T-helper 17 cell (primary cell): ENCODE data around the gene MMAB. TPM values are rescaled to one million over a fixed set of nuclear protein-coding genes. Genes with fewer than 3 reads are reported as not detected.

Experiments
- ATAC-seq: fragments of 150-1000 bp; cut with Tn5 transposase; 2 replicates; pipeline ENCODE4 v1.10.0; 2021; ENCODE audit warnings: mild to moderate bottlenecking, moderate library complexity
- DNase-seq, 3 donors: peaks; one replicate each; pipeline versions ENCODE4 v3.0.0 to v3.0.0-alpha.2; 2020 to 2021
- H3K9me3 ChIP-seq: one replicate; pipeline ENCODE4 v1.7.0; 2013; ENCODE audit warnings: low read length, mild to moderate bottlenecking; ENCODE audit not compliant: control insufficient read depth, poor library complexity, severe bottlenecking
- H3K27ac Mint-ChIP-seq: one replicate; pipeline ENCODE4 v1.8.0; 2022; ENCODE audit warnings: mild to moderate bottlenecking, moderate library complexity, mixed read lengths
- H3K27me3 Mint-ChIP-seq: one replicate; pipeline ENCODE4 v1.8.0; 2022; ENCODE audit warnings: mixed read lengths
- H3K36me3 Mint-ChIP-seq: one replicate; pipeline ENCODE4 v1.8.0; 2022; ENCODE audit warnings: low read depth, mixed read lengths
- H3K4me1 Mint-ChIP-seq: one replicate; pipeline ENCODE4 v1.8.0; 2022; ENCODE audit warnings: mild to moderate bottlenecking, mixed read lengths
- H3K4me3 Mint-ChIP-seq: one replicate; pipeline ENCODE4 v1.8.0; 2022; ENCODE audit warnings: mild to moderate bottlenecking, moderate library complexity, mixed read lengths
- total RNA-seq, 4 donors: library from RNA in 2 of 4; stranded (reverse) in 2 of 4; gene quantifications; one replicate each; pipeline ENCODE4 v1.2.3 and lab custom pipeline; 2022 to 2026

MMAB gene
- total RNA-seq, 2 donors from 2014 or later: 8.0 to 12.1 TPM

DNA sequence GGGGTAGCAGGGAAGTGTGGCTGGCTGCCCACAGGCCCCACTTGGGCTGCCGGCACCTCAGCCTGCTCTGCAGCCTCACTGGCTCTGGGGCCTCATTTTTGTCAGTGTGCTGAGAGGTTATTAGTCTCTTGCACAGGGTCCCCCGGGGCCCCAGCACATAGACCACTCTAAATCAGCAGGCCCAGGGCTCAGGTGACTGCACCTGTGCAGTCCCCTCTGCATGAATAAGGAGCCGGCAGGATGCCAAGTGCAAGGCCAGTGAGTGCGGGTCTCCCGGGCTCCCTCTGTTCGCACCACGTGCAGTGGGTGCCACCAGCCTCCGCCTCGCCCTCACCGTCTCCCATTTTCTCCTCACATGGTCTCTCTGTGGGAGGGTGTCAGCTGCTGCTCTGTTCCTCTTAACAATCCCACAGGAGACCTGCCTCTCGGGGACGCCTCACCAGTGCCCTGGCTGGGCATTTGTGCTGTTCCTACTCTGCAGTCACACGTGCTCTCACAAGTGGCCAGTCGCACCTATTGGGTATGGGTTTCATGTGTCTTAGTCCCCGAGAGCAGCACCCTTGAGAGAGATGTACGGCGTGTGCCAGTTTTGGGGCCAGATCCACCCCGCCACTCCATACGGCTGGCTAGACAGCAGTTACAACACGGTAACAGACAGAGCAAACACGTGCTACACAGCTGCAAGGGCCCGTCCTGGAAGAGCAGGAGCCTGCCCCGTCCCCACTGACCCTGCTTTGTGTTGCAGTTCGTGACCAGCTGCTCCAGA, 40.4 kb downstream of the MMAB start:
- Mint-ChIP-seq H3K27me3 (no peaks in the 10 kb centered on the region), H3K27ac (no peak overlapping the region), H3K4me3 (no peak overlapping the region), H3K4me1 (peaks cover 2% of the 10 kb centered on the region), H3K36me3 (no peaks in the 10 kb centered on the region)
- DNase-seq (no peak), ATAC-seq (no peak)
- no peaks in the 10 kb centered on the region for H3K9me3 ChIP-seq

DNA sequence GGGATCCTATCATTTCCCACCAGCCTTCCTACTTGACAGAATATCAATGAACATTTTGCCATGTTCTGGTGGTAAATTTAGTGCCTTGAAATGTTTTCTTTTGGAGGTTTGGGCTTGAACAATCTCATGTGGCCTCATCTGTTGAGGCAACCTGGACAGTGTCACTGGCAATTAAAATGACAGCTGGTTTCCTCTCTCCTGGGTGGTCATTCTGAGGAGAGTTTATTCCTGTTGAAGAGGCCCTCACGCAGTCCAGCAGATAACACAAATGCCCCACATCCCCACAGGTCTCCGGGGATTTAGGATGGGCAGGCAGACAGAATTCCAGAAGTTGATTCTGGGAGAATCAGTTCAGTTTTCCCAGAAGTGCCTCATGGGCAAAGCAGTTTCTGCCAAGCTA, 41.9 kb downstream of the MMAB start:
- DNase-seq (no peak), ATAC-seq (no peak)
- H3K4me3 Mint-ChIP-seq: no peak overlapping the region
- no peaks in the 10 kb centered on the region for H3K27me3 Mint-ChIP-seq
- no peaks in the 10 kb centered on the region for H3K36me3 Mint-ChIP-seq
- H3K27ac Mint-ChIP-seq: no peak overlapping the region
- H3K4me1 Mint-ChIP-seq: peaks cover 2% of the 10 kb centered on the region
- no peaks in the 10 kb centered on the region for H3K9me3 ChIP-seq

DNA sequence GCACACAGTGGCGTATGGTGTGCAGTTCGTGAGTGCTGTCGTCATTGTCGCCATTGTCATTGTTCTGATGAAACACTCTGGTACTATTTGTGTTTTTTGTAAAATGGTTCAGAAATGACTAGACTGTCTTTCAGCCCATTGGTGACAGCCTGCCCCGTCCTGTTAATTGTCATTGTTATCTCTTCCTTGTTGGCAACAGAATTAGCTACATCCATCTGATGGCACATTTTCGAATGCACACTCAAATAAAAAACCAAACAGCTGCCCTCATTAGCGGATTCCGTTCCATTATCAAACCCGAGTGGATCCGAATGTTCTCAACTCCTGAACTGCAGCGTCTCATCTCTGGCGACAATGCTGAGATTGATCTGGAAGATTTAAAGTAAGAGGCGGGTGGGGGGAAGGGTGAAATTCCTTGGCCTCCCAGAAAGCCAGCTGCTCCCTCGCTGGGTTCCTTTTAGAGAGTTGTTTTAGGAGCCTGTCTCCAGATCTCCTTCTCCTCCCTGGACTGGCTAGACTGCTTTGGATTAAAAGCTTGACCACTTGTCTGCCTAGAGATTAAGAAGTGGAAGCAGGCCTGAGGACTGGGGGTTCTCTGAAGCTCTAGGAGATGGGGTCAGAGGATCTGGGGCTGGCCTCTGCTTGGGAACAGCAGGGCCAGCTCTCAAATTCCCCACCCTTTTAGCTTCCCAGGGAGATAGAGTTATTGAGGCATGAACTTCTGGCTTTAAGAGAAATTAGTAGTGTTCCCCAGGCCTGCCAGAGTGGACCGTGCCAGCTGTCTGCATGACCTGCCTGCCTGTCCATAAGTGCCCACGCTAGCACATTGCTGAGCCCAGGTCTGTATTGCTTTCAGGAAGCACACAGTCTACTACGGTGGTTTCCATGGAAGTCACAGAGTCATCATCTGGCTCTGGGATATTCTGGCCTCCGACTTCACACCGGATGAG, 43.3 kb downstream of the MMAB start:
- H3K4me1 Mint-ChIP-seq: peaks cover 2% of the 10 kb centered on the region
- peaks cover 3% of the 10 kb centered on the region for H3K36me3 Mint-ChIP-seq
- H3K27me3 Mint-ChIP-seq: no peaks in the 10 kb centered on the region
- ATAC-seq (no peak), DNase-seq (no peak)
- H3K27ac Mint-ChIP-seq: no peak overlapping the region
- no peak overlapping the region for H3K4me3 Mint-ChIP-seq
- no peaks in the 10 kb centered on the region for H3K9me3 ChIP-seq

DNA sequence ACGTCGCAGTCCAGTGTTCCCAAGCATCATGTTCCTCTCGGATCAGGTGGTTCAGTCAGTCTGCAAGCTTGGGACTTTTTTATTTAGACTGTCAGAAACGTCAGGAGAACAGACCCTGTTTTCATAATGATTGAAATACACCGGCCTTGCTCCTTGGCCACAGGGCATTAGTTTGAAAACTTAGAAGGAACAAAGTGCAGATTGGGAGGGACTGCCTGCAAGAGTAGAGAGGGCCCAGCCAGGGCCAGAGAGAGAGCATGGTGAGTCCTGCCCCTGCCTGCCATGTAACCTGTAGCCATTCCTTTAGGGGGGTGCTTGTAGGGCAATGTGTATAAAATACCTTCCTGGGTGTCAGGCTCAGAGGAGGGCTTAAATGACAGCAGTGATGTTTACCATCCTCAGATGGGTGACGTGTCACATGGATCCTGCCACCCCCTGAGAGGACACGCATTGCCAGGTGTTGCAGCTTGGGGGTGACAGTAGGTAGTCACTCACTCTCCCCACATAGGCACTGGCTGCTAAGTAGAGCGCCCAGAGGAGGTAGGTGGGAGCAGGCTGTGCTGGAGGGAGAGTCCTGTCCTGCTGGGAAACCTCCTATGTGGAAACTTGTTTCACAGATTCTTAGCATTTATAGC, 45.7 kb downstream of the MMAB start:
- no peaks in the 10 kb centered on the region for H3K4me1 Mint-ChIP-seq
- no peak overlapping the region for H3K4me3 Mint-ChIP-seq
- H3K27ac Mint-ChIP-seq: no peak overlapping the region
- peaks cover 7% of the 10 kb centered on the region for H3K36me3 Mint-ChIP-seq
- no peaks in the 10 kb centered on the region for H3K9me3 ChIP-seq
- no peak for DNase-seq
- H3K27me3 Mint-ChIP-seq: no peaks in the 10 kb centered on the region
- no peak for ATAC-seq

DNA sequence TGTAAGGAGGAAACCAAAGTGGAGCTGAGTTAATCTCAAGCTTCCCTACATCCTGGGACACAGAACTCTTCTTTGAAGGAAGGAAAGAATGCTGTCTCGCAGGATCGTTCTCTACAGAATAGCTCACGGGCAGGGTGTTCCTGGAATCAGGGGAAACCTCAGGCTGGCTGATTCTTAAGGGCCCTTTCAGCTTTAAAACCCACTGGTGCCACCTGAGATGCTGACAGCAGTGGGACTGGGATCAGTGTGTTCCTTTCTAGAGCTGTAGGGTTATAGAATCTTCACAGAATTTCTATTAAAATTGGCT, 48.1 kb downstream of the MMAB start:
- Mint-ChIP-seq H3K36me3 (peaks cover 7% of the 10 kb centered on the region), H3K4me1 (no peaks in the 10 kb centered on the region), H3K27ac (no peak overlapping the region), H3K27me3 (no peaks in the 10 kb centered on the region), H3K4me3 (no peak overlapping the region)
- no peaks in the 10 kb centered on the region for H3K9me3 ChIP-seq
- ATAC-seq (no peak), DNase-seq (no peak)

DNA sequence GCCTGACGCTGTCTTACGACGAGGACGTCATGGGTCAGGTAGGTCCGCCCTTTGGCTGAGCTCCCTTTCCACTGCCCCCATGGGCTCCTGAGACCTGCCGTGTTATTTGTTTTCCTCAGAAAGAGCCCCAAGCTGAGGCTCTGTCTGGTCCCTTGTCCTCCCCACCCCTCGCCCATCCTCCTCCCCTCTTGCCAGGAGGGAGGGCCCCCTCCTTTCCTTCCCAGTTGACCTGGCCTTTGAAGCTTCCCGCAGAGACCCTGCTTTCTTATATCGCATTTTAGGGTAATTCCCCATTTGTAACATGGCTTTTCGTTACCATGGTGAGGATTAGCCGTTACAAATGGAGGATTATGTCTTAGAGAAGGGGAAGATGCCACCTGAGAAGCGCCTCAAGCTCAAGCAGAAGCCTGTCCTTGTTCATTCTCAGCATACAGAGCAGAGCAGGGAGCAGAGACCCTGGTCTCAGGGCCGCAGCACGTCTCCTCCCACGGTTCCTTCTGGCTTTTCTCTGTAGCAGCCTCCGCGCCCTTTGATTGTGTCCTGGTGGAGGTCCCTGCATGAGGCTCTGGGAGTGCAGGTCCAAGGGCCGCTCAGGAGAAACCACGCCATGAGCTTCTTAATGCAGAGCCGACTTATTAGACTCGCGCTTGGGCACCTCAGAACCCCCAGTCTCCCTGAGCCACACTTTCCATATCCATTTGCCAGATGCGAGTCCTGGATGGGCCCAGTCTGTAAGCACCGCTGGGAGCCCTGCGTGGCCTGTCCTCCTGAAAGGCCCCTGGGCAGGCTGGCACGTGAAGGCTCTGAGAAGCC, 48.6 kb downstream of the MMAB start:
- ATAC-seq (no peak), DNase-seq (no peak)
- Mint-ChIP-seq H3K27me3 (no peaks in the 10 kb centered on the region), H3K4me3 (no peak overlapping the region), H3K4me1 (no peaks in the 10 kb centered on the region), H3K27ac (no peak overlapping the region), H3K36me3 (peaks cover 7% of the 10 kb centered on the region)
- no peaks in the 10 kb centered on the region for H3K9me3 ChIP-seq

DNA sequence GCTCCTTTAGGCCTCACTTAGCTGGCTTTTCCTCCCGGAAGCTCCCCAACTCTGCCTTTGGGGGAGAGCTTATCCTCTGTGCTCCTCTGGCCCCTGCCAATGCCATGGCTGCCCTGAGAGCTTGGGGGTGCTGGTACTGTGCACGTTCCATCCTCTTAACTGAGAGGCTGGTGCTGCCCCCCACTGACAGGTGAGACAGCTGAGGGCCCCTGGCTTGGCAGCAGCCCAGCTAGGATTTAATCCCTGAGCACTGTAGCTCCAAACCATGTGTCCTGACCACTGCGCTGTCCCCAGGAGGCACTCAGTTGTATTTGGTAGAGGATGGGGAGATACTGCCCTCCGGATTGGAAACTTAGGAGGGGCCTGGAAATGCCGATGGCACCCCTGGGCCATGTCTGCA, 49.8 kb downstream of the MMAB start:
- no peaks in the 10 kb centered on the region for H3K4me1 Mint-ChIP-seq
- no peaks in the 10 kb centered on the region for H3K27me3 Mint-ChIP-seq
- H3K36me3 Mint-ChIP-seq: peaks cover 7% of the 10 kb centered on the region
- H3K27ac Mint-ChIP-seq: no peak overlapping the region
- DNase-seq (no peak), ATAC-seq (no peak)
- no peak overlapping the region for H3K4me3 Mint-ChIP-seq
- no peaks in the 10 kb centered on the region for H3K9me3 ChIP-seq

DNA sequence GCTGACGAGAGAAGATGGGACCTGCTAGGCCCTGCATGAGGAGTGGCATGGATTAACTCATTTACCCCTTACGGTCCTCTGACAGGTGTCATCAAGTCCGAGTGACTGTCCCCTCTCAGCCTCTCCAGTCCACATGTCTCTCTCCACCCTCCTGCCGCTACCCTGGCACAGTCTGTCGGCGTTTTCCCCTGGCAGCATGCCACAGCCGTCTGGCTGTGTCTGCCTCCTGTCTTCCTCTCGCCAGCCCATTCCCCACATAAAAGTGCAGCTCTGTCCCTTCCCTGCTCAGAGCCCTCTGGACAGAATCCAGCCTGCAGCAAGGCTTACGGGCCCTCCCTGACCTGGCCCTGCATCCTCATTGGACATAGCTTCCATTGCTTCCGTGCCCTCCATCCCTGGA, 50.2 kb downstream of the MMAB start:
- no peak for DNase-seq
- Mint-ChIP-seq H3K36me3 (peaks cover 12% of the 10 kb centered on the region), H3K4me1 (no peaks in the 10 kb centered on the region), H3K27me3 (no peaks in the 10 kb centered on the region), H3K4me3 (no peak overlapping the region), H3K27ac (peak overlapping the region; percentile 47)
- no peak for ATAC-seq
- H3K9me3 ChIP-seq: no peaks in the 10 kb centered on the region

DNA sequence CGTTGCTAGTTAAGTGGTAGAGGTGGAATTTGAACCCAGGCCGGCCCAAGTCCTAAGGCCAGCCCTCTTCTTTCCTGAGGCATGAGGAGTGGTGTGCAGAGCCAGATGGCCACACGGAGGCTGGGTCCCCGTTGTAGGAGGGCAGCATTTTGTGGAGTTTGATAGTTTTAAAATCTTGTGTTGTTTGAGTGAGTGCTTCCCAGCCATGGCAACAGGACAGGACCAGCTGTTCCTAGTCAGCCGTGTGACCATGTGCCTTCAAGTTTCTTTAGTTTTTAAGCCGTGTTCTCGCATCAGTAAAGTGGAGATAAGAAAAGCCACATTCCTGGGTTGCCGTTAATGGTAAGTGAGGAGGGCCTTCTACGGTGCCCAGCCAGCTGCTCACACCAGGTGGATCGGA, 51.5 kb downstream of the MMAB start:
- Mint-ChIP-seq H3K4me3 (no peak overlapping the region), H3K27ac (no peak overlapping the region), H3K36me3 (peaks cover 12% of the 10 kb centered on the region), H3K4me1 (no peaks in the 10 kb centered on the region), H3K27me3 (no peaks in the 10 kb centered on the region)
- DNase-seq (no peak), ATAC-seq (no peak)
- no peaks in the 10 kb centered on the region for H3K9me3 ChIP-seq

DNA sequence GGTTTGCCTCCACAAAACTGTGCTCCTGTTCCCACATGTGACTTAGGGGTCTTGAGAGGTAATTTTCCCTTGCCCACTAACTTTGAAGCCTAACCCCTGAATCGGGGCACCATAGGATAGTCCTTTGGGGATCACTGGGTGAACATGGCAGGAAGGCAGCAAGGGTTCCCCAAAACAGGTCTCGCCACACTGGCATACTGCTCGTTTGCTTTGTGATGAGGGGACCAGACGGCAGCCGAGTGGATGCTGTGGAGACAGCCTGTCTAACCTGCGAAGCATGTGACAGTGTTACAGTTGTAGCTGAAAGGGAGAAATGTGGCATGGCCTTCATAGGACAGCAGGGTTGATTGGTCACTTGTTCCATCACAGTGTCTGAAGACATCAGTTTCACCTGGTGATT, 53.5 kb downstream of the MMAB start:
- Mint-ChIP-seq H3K4me3 (no peak overlapping the region), H3K36me3 (peaks cover 9% of the 10 kb centered on the region), H3K27ac (no peak overlapping the region), H3K27me3 (no peaks in the 10 kb centered on the region), H3K4me1 (no peaks in the 10 kb centered on the region)
- no peak for ATAC-seq
- DNase-seq: no peak
- H3K9me3 ChIP-seq: no peaks in the 10 kb centered on the region

DNA sequence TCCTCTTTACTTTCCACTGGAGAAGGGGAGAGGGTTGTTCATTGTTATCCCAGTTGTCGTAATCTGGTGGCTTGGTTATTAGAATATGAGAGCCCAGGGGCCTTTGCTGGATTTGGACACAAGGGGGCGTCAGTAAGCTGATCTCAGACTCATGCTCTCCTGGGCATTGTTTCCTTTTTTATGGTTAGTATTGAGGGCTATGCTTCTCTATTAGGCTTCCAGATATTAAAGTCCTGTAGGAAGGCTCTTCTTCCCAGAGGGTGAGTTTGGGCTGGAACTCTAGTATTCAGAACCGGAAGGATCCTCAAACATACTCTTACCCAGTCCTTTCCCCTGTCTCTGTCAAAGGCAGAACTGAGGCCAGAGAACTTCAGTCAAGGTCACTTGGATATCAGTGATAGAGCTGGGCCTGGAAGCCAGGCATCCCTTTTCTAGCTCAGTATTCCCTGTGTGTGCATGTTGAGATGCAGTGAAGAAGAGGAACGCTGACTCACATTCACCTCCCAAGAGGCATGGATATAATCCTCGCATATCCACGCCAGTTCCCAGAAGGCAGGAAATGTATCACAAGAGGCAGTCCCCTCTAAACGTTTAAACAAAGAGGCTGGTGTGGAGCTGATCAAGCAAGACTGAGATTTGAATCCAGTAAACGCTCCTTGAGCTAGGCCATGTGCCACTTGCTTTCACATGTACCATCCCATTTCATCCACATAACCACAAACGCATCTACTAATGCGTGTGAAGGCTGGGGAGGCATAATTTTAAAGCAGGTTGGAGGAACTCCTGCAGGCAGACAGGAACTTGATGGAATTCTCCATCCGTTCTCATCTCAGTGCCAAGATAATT, 54.3 kb downstream of the MMAB start:
- ATAC-seq (peak; percentile 51), DNase-seq (peak in 2 of 3 donors; percentile 16 to 43)
- Mint-ChIP-seq H3K4me1 (no peaks in the 10 kb centered on the region), H3K27me3 (no peaks in the 10 kb centered on the region), H3K4me3 (no peak overlapping the region), H3K27ac (peak overlapping the region; percentile 4), H3K36me3 (peaks cover 9% of the 10 kb centered on the region)
- no peaks in the 10 kb centered on the region for H3K9me3 ChIP-seq

DNA sequence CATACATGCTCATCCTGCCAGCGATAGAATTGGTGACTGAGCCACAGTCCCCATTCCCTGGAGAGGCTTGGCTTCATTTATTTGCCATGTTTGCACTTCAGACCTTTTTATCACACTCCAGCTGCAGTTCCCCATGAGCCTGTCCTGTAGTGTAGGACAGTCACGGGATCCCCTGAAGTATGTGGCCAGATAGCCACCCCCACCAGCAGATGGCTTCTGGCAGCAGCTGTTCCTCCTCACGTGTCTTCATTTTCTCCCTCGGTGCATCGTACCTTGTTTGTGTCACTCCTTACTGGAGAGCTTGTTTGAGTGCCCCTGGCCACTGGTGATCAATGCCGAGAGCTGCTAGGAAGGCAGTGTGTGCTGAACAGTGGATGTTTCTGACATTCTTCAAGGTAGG, 55.7 kb downstream of the MMAB start:
- Mint-ChIP-seq H3K4me3 (no peak overlapping the region), H3K4me1 (no peaks in the 10 kb centered on the region), H3K36me3 (peaks cover 8% of the 10 kb centered on the region), H3K27ac (no peak overlapping the region), H3K27me3 (no peaks in the 10 kb centered on the region)
- H3K9me3 ChIP-seq: no peaks in the 10 kb centered on the region
- DNase-seq: no peak
- ATAC-seq: no peak
